Measurements from ENCODE around the gene RPAP3.

RPAP3 gene

GRCh38 chr12:47705566-47706425 is at the start of gene RPAP3:
TSS of gene RPAP3 (minus strand) at chr12:47706030. CDS start at chr12:47702840, 3,190 bp downstream.
- DNase-seq, result peak; percentile 97 to 98

- no peak for DNase-seq
Measured at GRCh38 chr12:47754881-47755280, 49.1 kb upstream of the RPAP3 start.

GRCh38 chr12:47754126-47754525 is 48.3 kb upstream of the RPAP3 start:
- no peak for DNase-seq

GRCh38 chr12:47753021-47754001 is 47.5 kb upstream of the RPAP3 start:
- DNase-seq, result no peak

GRCh38 chr12:47752552-47752951 is 46.7 kb upstream of the RPAP3 start:
- no peak for DNase-seq

- DNase-seq, result no peak
Measured at GRCh38 chr12:47752121-47752520, 46.3 kb upstream of the RPAP3 start.

- no peak for DNase-seq
Measured at GRCh38 chr12:47751561-47751960, 45.7 kb upstream of the RPAP3 start.

- no peak for DNase-seq
Measured at GRCh38 chr12:47750916-47751470, 45.2 kb upstream of the RPAP3 start.

- DNase-seq, result no peak
Measured at GRCh38 chr12:47750229-47750798, 44.5 kb upstream of the RPAP3 start.

- no peak for DNase-seq
Measured at GRCh38 chr12:47748899-47749298, 43.1 kb upstream of the RPAP3 start.

GRCh38 chr12:47748507-47748828 is 42.6 kb upstream of the RPAP3 start:
- DNase-seq, result no peak

- no peak for DNase-seq
Measured at GRCh38 chr12:47747596-47748506, 42.0 kb upstream of the RPAP3 start.

- no peak for DNase-seq
Measured at GRCh38 chr12:47747126-47747525, 41.3 kb upstream of the RPAP3 start.

GRCh38 chr12:47746523-47746922 is 40.7 kb upstream of the RPAP3 start:
- DNase-seq, result no peak

- no peak for DNase-seq
Measured at GRCh38 chr12:47746073-47746472, 40.2 kb upstream of the RPAP3 start.

GRCh38 chr12:47745485-47746041 is 39.7 kb upstream of the RPAP3 start:
- no peak for DNase-seq

- no peak for DNase-seq
Measured at GRCh38 chr12:47744778-47745436, 39.1 kb upstream of the RPAP3 start.

GRCh38 chr12:47744005-47744651 is 38.3 kb upstream of the RPAP3 start:
- peak; percentile 65 to 73 for DNase-seq

GRCh38 chr12:47743311-47743860 is 37.6 kb upstream of the RPAP3 start:
- DNase-seq, result no peak

GRCh38 chr12:47742253-47742825 is 36.5 kb upstream of the RPAP3 start:
- DNase-seq, result peak; percentile 55 to 79

Measured in activated CD4-positive, alpha-beta T cell treated with anti-CD3 and anti-CD28 coated beads for 4 hours (primary cell).